Neural progenitor cell (in vitro differentiated cells): ENCODE measurements around the gene FBXO33. TPM values are rescaled to one million over a fixed set of nuclear protein-coding genes. Genes with fewer than 3 reads are reported as not detected.

Experiments
- DNase-seq: peaks from one replicate; pipeline ENCODE4 v3.0.0-alpha.2; 2016; ENCODE audit warnings: low spot score
- H2AFZ ChIP-seq: fragments of 200-600 bp; sonication (generic); replicated peaks from 2 replicates; pipeline ENCODE4 v1.6.1; 2016; ENCODE audit warnings: antibody characterized with exemption
- H3F3A ChIP-seq: fragments of 200-600 bp; sonication (generic); 2 replicates; pipeline ENCODE4 v1.6.1; 2016; ENCODE audit warnings: antibody characterized with exemption, low read depth
- H3K27ac ChIP-seq: fragments of 200-600 bp; sonication (generic); 2 replicates; pipeline ENCODE4 v1.5.1; 2016; ENCODE audit warnings: mild to moderate bottlenecking
- H3K27me3 ChIP-seq: fragments of 200-600 bp; sonication (generic); 2 replicates; pipeline ENCODE4 v1.6.1; 2016; ENCODE audit warnings: mild to moderate bottlenecking, moderate library complexity
- H3K36me3 ChIP-seq: fragments of 200-600 bp; sonication (generic); 2 replicates; pipeline ENCODE4 v1.5.1; 2016
- H3K4me1 ChIP-seq: fragments of 200-600 bp; sonication (generic); 2 replicates; pipeline ENCODE4 v1.6.1; 2016; ENCODE audit warnings: mixed run types
- H3K4me2 ChIP-seq: fragments of 200-600 bp; sonication (generic); 2 replicates; pipeline ENCODE4 v1.6.1; 2016
- H3K4me3 ChIP-seq: fragments of 200-600 bp; sonication (generic); 2 replicates; pipeline ENCODE4 v1.5.1; 2016
- H3K79me2 ChIP-seq: fragments of 200-600 bp; sonication (generic); 2 replicates; pipeline ENCODE4 v1.6.1; 2016; ENCODE audit warnings: low read depth
- H3K9ac ChIP-seq: fragments of 200-600 bp; sonication (generic); 2 replicates; pipeline ENCODE4 v1.6.1; 2016
- H3K9me3 ChIP-seq: fragments of 200-600 bp; sonication (generic); 2 replicates; pipeline ENCODE4 v1.5.1; 2016; ENCODE audit warnings: low read depth
- H4K20me1 ChIP-seq: fragments of 200-600 bp; sonication (generic); 2 replicates; pipeline ENCODE4 v1.6.1; 2016; ENCODE audit warnings: low read depth
- H3K27ac Mint-ChIP-seq: 3 replicates; pipeline ENCODE4 v1.8.0; 2021; ENCODE audit warnings: mixed read lengths
- H3K27me3 Mint-ChIP-seq: 2 replicates; pipeline ENCODE4 v1.8.0; 2022; ENCODE audit warnings: low read depth, mild to moderate bottlenecking, inconsistent platforms, moderate library complexity, mixed read lengths; ENCODE audit not compliant: insufficient read depth
- H3K36me3 Mint-ChIP-seq: 3 replicates; pipeline ENCODE4 v1.8.0; 2021; ENCODE audit warnings: mixed read lengths
- H3K4me1 Mint-ChIP-seq: 3 replicates; pipeline ENCODE4 v1.8.0; 2021; ENCODE audit warnings: mixed read lengths
- H3K4me3 Mint-ChIP-seq: 3 replicates; pipeline ENCODE4 v1.8.0; 2021; ENCODE audit warnings: mild to moderate bottlenecking, moderate library complexity, mixed read lengths
- H3K9me3 Mint-ChIP-seq: 3 replicates; pipeline ENCODE4 v1.8.0; 2020; ENCODE audit warnings: mixed read lengths
- EZH2 ChIP-seq: fragments of 200-600 bp; sonication (generic); IDR thresholded peaks from 2 replicates; pipeline ENCODE4 v1.6.1; 2017; ENCODE audit warnings: antibody characterized with exemption, mild to moderate bottlenecking, moderate library complexity
- EZH2phosphoT487 ChIP-seq: fragments of 200-600 bp; sonication (generic); IDR thresholded peaks from 2 replicates; pipeline ENCODE4 v1.6.1; 2017; ENCODE audit warnings: antibody characterized with exemption
- total RNA-seq: library from RNA; depleted of rRNA; stranded (reverse); fragments of >200 nt; gene quantifications from 2 replicates; pipeline ENCODE4 v1.2.3, GENCODE V29; 2015; ENCODE audit warnings: low replicate concordance
- TF ChIP-seq, protein P1 (sequence below): fragments of 200-600 bp; sonication (generic); IDR thresholded peaks from 2 replicates; pipeline ENCODE4 v1.5.1; 2017; ENCODE audit warnings: antibody characterized with exemption, mild to moderate bottlenecking

FBXO33 gene
- total RNA-seq, 1 donor from 2014 or later: 23.7 TPM

DNA sequence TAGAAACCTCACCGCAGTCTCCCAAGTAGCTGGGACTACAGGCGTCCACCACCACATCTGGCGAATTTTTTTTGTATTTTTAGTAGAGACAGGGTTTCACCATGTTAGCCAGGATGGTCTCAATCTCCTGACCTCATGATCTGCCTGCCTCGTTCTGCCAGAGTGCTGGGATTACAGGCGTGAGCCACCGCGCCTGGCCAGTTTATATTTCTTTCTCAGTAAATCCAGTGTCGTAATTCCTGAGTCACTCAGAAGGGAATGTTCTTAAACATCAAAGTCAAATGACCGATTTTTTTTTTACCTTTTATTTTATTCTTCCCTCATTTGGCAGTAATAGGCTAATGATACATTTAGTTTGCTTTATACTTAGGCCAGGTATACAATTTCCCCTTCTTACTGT is 80.5 kb downstream of the FBXO33 start:
- no peaks in the 10 kb centered on the region for H4K20me1 ChIP-seq
- no peak overlapping the region for H3K27ac Mint-ChIP-seq
- no peak overlapping the region for H3K4me3 ChIP-seq
- no peak overlapping the region for H3K4me2 ChIP-seq
- no peak for DNase-seq
- peaks cover 19% of the 10 kb centered on the region for H3K9me3 Mint-ChIP-seq
- H3K79me2 ChIP-seq: no peaks in the 10 kb centered on the region
- H3K4me1 ChIP-seq: no peaks in the 10 kb centered on the region
- H3K9ac ChIP-seq: no peak overlapping the region
- H2AFZ ChIP-seq: no peak overlapping the region
- H3K27me3 ChIP-seq: no peaks in the 10 kb centered on the region
- TF ChIP-seq EZH2 (no peak), EZH2phosphoT487 (no peak)
- TF ChIP-seq, protein P1, sequence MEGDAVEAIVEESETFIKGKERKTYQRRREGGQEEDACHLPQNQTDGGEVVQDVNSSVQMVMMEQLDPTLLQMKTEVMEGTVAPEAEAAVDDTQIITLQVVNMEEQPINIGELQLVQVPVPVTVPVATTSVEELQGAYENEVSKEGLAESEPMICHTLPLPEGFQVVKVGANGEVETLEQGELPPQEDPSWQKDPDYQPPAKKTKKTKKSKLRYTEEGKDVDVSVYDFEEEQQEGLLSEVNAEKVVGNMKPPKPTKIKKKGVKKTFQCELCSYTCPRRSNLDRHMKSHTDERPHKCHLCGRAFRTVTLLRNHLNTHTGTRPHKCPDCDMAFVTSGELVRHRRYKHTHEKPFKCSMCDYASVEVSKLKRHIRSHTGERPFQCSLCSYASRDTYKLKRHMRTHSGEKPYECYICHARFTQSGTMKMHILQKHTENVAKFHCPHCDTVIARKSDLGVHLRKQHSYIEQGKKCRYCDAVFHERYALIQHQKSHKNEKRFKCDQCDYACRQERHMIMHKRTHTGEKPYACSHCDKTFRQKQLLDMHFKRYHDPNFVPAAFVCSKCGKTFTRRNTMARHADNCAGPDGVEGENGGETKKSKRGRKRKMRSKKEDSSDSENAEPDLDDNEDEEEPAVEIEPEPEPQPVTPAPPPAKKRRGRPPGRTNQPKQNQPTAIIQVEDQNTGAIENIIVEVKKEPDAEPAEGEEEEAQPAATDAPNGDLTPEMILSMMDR: no peak
- H3F3A ChIP-seq: no peaks in the 10 kb centered on the region
- H3K36me3 ChIP-seq: peaks cover 8% of the 10 kb centered on the region
- no peaks in the 10 kb centered on the region for H3K4me1 Mint-ChIP-seq
- no peak overlapping the region for H3K27ac ChIP-seq
- H3K36me3 Mint-ChIP-seq: peaks cover 20% of the 10 kb centered on the region
- no peak overlapping the region for H3K4me3 Mint-ChIP-seq
- H3K9me3 ChIP-seq: no peaks in the 10 kb centered on the region
- no peaks in the 10 kb centered on the region for H3K27me3 Mint-ChIP-seq

DNA sequence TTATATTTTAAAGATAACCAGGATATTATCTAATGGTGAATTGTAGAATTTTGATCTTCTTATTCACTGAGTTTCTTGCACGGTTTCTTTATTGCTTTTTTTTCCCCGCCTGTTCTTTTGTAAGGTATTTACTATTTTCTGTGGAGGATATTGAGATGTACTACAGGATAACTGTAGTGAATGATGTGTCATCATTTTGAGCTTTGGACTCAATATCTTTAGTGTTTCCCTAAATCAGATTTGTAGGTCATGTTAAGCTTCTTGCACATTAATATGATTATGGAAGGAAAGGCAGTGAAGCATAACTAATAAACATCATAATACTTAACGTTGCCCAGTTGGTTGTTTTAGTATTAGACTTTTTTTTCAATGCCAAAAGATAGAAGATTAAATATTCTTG is 81.4 kb downstream of the FBXO33 start:
- Histone ChIP-seq H3K4me3 (no peak overlapping the region), H3K9me3 (no peaks in the 10 kb centered on the region), H3K4me1 (no peaks in the 10 kb centered on the region), H3K4me2 (no peak overlapping the region), H3K27me3 (no peaks in the 10 kb centered on the region), H3F3A (no peaks in the 10 kb centered on the region), H3K9ac (no peak overlapping the region), H2AFZ (no peak overlapping the region), H3K36me3 (peaks cover 11% of the 10 kb centered on the region), H3K27ac (no peak overlapping the region), H4K20me1 (no peaks in the 10 kb centered on the region), H3K79me2 (no peaks in the 10 kb centered on the region)
- H3K27ac Mint-ChIP-seq: no peak overlapping the region
- DNase-seq: no peak
- TF ChIP-seq EZH2phosphoT487: no peak
- no peak for TF ChIP-seq EZH2
- TF ChIP-seq, protein P1: no peak
- H3K9me3 Mint-ChIP-seq: peaks cover 13% of the 10 kb centered on the region
- H3K4me1 Mint-ChIP-seq: no peaks in the 10 kb centered on the region
- peaks cover 17% of the 10 kb centered on the region for H3K36me3 Mint-ChIP-seq
- H3K27me3 Mint-ChIP-seq: no peaks in the 10 kb centered on the region
- H3K4me3 Mint-ChIP-seq: no peak overlapping the region

Other genes with a start within 250 kb of the FBXO33 start
- 11.2 and 13.0 TPM in 2 replicates for gene MIA2, start 198.5 kb downstream of the FBXO33 start, total RNA-seq